HCT116 (cell line): Measurements from ENCODE around the gene SULT2B1.

Source experiments
- CTCF ChIP-seq, 3 experiments: fragments of 200-600 bp in 1 of 3; sonication (generic) in 1 of 3; IDR thresholded peaks in 2 of 3; conservative IDR thresholded peaks in 1 of 3; 2 replicates each; pipeline ENCODE4 v1.5.1; 2012 to 2017; ENCODE audit warnings: low read depth in 2 of 3, low read length in 2 of 3, antibody characterized with exemption in 1 of 3, borderline replicate concordance in 1 of 3, control low read depth in 1 of 3, mild to moderate bottlenecking in 1 of 3, mixed read lengths in 1 of 3, mixed run types in 1 of 3, moderate library complexity in 1 of 3; ENCODE audit not compliant: insufficient read depth in 1 of 3
- ZNF274 ChIP-seq: fragments of 200-500 bp; sonication (Bioruptor generic); IDR thresholded peaks from 2 replicates; pipeline ENCODE4 v1.6.1; 2014; ENCODE audit warnings: mild to moderate bottlenecking, low read depth, low read length, inconsistent platforms

GRCh38 chr19:48616041-48616436 lies 64.1 kb downstream of the SULT2B1 start:
- TF ChIP-seq CTCF (IDR thresholded peaks at IDR 0.05 in 2 of 3, conservative IDR thresholded peaks at IDR 0.05 in 1 of 3; ENCODE audit: borderline replicate concordance in 1 of 3, insufficient read depth in 1 of 3, low read depth in 2 of 3, low read length in 2 of 3) (no peak), ZNF274 (no peak)
